ENCODE results near the gene TMEM47. TPM values are rescaled to one million over a fixed set of nuclear protein-coding genes. Genes with fewer than 3 reads are reported as not detected.

The TMEM47 gene
- total and polyA plus RNA-seq, 2 of the 8 experiments (the other 6 are each of a cell fraction or from before 2014, with no cell fraction given): 24.8 to 28.5 TPM

DNA sequence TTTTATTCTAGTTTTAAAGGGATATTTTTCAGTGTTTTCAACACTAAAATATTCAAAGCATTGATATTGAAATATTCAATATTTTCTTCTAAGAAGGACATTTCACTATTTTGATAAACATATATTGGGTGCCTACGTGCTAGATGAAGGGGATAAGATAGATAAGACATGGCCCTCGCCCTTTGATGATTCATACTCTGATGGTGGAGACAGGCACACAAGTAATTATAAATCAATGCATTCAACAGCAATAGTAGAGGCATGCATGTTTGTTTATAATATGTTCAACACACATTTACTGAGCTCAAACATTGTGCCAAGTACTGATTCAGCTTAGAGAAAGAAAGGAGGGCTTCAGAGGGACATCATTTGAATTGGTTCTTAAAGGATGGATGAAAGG is 22.7 kb downstream of the TMEM47 start (continued):
- TF ChIP-seq, protein P1, sequence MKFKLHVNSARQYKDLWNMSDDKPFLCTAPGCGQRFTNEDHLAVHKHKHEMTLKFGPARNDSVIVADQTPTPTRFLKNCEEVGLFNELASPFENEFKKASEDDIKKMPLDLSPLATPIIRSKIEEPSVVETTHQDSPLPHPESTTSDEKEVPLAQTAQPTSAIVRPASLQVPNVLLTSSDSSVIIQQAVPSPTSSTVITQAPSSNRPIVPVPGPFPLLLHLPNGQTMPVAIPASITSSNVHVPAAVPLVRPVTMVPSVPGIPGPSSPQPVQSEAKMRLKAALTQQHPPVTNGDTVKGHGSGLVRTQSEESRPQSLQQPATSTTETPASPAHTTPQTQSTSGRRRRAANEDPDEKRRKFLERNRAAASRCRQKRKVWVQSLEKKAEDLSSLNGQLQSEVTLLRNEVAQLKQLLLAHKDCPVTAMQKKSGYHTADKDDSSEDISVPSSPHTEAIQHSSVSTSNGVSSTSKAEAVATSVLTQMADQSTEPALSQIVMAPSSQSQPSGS (IDR thresholded peaks at IDR 0.05; ENCODE audit: low read length): no peak
- no peak for TF ChIP-seq CREB1 (IDR thresholded peaks at IDR 0.05)

All from H1 (cell line).